MM.1S (cell line): ENCODE measurements around the gene CCSER1.

Source experiments
- DNase-seq: peaks from one replicate; pipeline ENCODE4 v3.0.0-alpha.2; 2015
- H2AFZ ChIP-seq: fragments of 300-600 bp; sonication (generic); 2 replicates; pipeline ENCODE4 v1.6.0; 2016; ENCODE audit warnings: antibody characterized with exemption, low read length
- H3F3A ChIP-seq: fragments of 300-600 bp; sonication (generic); 2 replicates; pipeline ENCODE4 v1.6.1; 2016; ENCODE audit warnings: mild to moderate bottlenecking, antibody characterized with exemption, low read length, moderate library complexity, mixed read lengths; ENCODE audit not compliant: insufficient read depth
- H3K27ac ChIP-seq: fragments of 300-600 bp; sonication (generic); 2 replicates; pipeline ENCODE4 v1.5.1; 2016; ENCODE audit warnings: mild to moderate bottlenecking, low read length
- H3K27me3 ChIP-seq: fragments of 300-600 bp; sonication (generic); replicated peaks from 2 replicates; pipeline ENCODE4 v1.6.0; 2016; ENCODE audit warnings: low read length; ENCODE audit not compliant: insufficient read depth
- H3K36me3 ChIP-seq: fragments of 300-600 bp; sonication (generic); replicated peaks from 2 replicates; pipeline ENCODE4 v1.6.1; 2016; ENCODE audit warnings: mild to moderate bottlenecking, low read length, mixed read lengths; ENCODE audit not compliant: insufficient read depth
- H3K4me1 ChIP-seq: fragments of 300-600 bp; sonication (generic); 2 replicates; pipeline ENCODE4 v1.6.1; 2016; ENCODE audit warnings: low read length, mixed read lengths
- H3K4me2 ChIP-seq: fragments of 300-600 bp; sonication (generic); 2 replicates; pipeline ENCODE4 v1.6.0; 2016; ENCODE audit warnings: low read depth, low read length
- H3K4me3 ChIP-seq: fragments of 300-600 bp; sonication (generic); 2 replicates; pipeline ENCODE4 v1.5.1; 2016; ENCODE audit warnings: low read length, mixed read lengths
- H3K79me2 ChIP-seq: fragments of 300-600 bp; sonication (generic); 2 replicates; pipeline ENCODE4 v1.6.1; 2016; ENCODE audit warnings: mixed run types, low read length, mixed read lengths
- H3K9ac ChIP-seq: fragments of 300-600 bp; sonication (generic); 2 replicates; pipeline ENCODE4 v1.6.1; 2016; ENCODE audit warnings: low read length, mixed read lengths
- H3K9me2 ChIP-seq: fragments of 300-600 bp; sonication (generic); replicated peaks from 2 replicates; pipeline ENCODE4 v1.6.1; 2016; ENCODE audit warnings: mild to moderate bottlenecking, low read length, mixed read lengths; ENCODE audit not compliant: insufficient read depth
- H3K9me3 ChIP-seq: fragments of 300-600 bp; sonication (generic); replicated peaks from 2 replicates; pipeline ENCODE4 v1.6.1; 2016; ENCODE audit warnings: mild to moderate bottlenecking, low read length, mixed read lengths; ENCODE audit not compliant: insufficient read depth
- H4K20me1 ChIP-seq: fragments of 300-600 bp; sonication (generic); 2 replicates; pipeline ENCODE4 v1.6.1; 2016; ENCODE audit warnings: mild to moderate bottlenecking, low read length, moderate library complexity, mixed read lengths; ENCODE audit not compliant: insufficient read depth
- CTCF ChIP-seq: fragments of 300-600 bp; sonication (generic); IDR thresholded peaks from 2 replicates; pipeline ENCODE4 v1.5.1; 2016; ENCODE audit warnings: antibody characterized with exemption, low read length, mixed read lengths
- EZH2 ChIP-seq: fragments of 300-600 bp; sonication (generic); optimal IDR thresholded peaks from 2 replicates; pipeline ENCODE3; 2017; ENCODE audit warnings: low read depth, mild to moderate bottlenecking, antibody characterized with exemption, low read length, mixed read lengths
- EZH2phosphoT487 ChIP-seq: fragments of 300-600 bp; sonication (generic); IDR thresholded peaks from 2 replicates; pipeline ENCODE4 v1.6.1; 2018; ENCODE audit warnings: antibody characterized with exemption, low read length

CCSER1 gene

DNA sequence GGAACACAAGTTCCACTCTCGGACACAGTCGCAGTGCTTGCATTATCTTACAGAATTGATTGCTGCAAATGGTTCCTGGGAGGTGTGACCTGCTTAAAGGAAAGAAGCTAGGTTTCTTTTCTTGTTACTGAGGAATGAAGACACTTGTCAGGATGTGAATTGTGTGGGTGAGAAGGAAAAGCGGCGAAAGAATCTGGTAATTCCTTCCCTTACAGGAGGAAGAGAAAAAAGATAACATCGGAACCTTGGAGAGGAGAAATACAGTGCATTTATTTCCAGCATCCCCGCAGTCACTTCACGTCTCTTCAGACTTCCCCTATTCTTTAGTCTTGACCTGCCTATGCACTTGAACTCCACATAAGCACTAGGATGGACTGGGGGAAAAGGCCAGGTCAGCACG, 389 bp upstream of the CCSER1 start:
- Histone ChIP-seq H4K20me1 (no peaks in the 10 kb centered on the region), H3K4me1 (peaks cover 7% of the 10 kb centered on the region), H3K4me2 (peak overlapping the region; percentile 96), H3K79me2 (peaks cover 21% of the 10 kb centered on the region), H2AFZ (peak overlapping the region; percentile 91), H3K9ac (peak overlapping the region; percentile 5; the same call in 1 of the 2 replicates), H3K27me3 (no peaks in the 10 kb centered on the region), H3K36me3 (no peaks in the 10 kb centered on the region), H3F3A (peaks cover 25% of the 10 kb centered on the region), H3K9me2 (no peaks in the 10 kb centered on the region), H3K9me3 (no peaks in the 10 kb centered on the region), H3K27ac (no peak overlapping the region), H3K4me3 (peak overlapping the region; percentile 77)
- TF ChIP-seq EZH2phosphoT487 (no peak), CTCF (no peak), EZH2 (no peak)
- DNase-seq: no peak

GRCh38 chr4:90127706-90128345, 632 bp downstream of the CCSER1 start:
- Histone ChIP-seq H3K27me3 (no peaks in the 10 kb centered on the region), H3K9me2 (no peaks in the 10 kb centered on the region), H3F3A (peaks cover 25% of the 10 kb centered on the region), H3K36me3 (no peaks in the 10 kb centered on the region), H2AFZ (peak overlapping the region; percentile 91), H3K9ac (peak overlapping the region; percentile 84), H3K4me2 (peak overlapping the region; percentile 96), H3K9me3 (no peaks in the 10 kb centered on the region), H3K4me1 (no peaks in the 10 kb centered on the region), H3K79me2 (peaks cover 24% of the 10 kb centered on the region), H3K4me3 (peak overlapping the region; percentile 77), H4K20me1 (no peaks in the 10 kb centered on the region), H3K27ac (peak overlapping the region; percentile 81; the same call in 1 of the 2 replicates)
- TF ChIP-seq EZH2 (no peak), CTCF (no peak), EZH2phosphoT487 (no peak)
- DNase-seq: peak; percentile 44

DNA sequence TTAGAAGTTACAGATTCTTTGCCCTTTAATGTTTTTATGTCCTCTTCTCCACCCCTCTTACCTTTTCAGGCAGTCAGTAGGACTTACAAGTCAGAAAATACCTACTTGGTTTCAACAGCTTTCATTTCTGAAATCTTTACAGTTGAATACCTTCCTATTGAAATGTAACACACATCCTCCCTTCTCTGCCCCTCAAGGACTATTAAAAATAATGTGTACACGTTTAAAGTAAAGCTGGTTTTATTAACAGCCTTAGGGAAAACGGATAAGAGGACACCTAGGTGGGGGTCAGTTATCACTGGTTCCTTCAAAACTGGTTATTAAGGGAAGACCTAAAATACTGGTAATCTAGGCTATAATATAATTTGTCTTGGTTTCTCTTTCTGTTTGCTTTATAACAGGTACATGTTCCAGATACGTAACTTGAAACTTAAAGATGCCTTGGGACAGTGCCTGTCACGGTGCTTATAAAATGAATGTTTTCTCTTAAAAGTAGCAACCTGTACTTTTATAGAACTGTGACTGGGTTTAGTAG, 1.8 kb downstream of the CCSER1 start:
- DNase-seq: peak; percentile 58
- H3K4me1 ChIP-seq: no peaks in the 10 kb centered on the region
- H3K4me2 ChIP-seq: peak overlapping the region; percentile 96
- H4K20me1 ChIP-seq: no peaks in the 10 kb centered on the region
- H3K36me3 ChIP-seq: no peaks in the 10 kb centered on the region
- TF ChIP-seq CTCF (no peak), EZH2phosphoT487 (no peak), EZH2 (no peak)
- H3K9me2 ChIP-seq: no peaks in the 10 kb centered on the region
- no peaks in the 10 kb centered on the region for H3K27me3 ChIP-seq
- H3K9me3 ChIP-seq: no peaks in the 10 kb centered on the region
- peaks cover 25% of the 10 kb centered on the region for H3F3A ChIP-seq
- H3K4me3 ChIP-seq: peak overlapping the region; percentile 77
- H3K79me2 ChIP-seq: peaks cover 24% of the 10 kb centered on the region
- peak overlapping the region; percentile 84 for H3K9ac ChIP-seq
- peak overlapping the region; percentile 89 for H2AFZ ChIP-seq
- peak overlapping the region; percentile 81; the same call in 1 of the 2 replicates for H3K27ac ChIP-seq
